Stimulated activated CD4-positive, alpha-beta T cell treated with anti-CD3 and anti-CD28 coated beads, Interleukin-1b, Interleukin-23, amount 100 ng/mL, for 1 hour (primary cell): Measurements from ENCODE around the gene ADAMTS1.
"Not testable (repeated sequence)": the region's sequence is repeated elsewhere in the genome, so short reads cannot be mapped to it uniquely, and the experiment has no call there.

ENCODE experiments used
- DNase-seq, 2 donors: peaks; one replicate each; pipeline ENCODE4 v3.0.0-alpha.2; 2020; ENCODE audit warnings: low read depth in 2 of 2

Gene ADAMTS1

GRCh38 chr21:26845066-26845758 lies at the start of gene ADAMTS1:
TSS of gene ADAMTS1 (minus strand) at chr21:26845409. CDS start at chr21:26844954, 455 bp downstream.
- no peak for DNase-seq

GRCh38 chr21:26892151-26892550 lies 46.9 kb upstream of the ADAMTS1 start:
- no peak for DNase-seq

GRCh38 chr21:26888931-26889330 lies 43.7 kb upstream of the ADAMTS1 start:
- DNase-seq, result no peak

- no peak for DNase-seq
Observed at GRCh38 chr21:26888256-26888655, 43.0 kb upstream of the ADAMTS1 start.

- no peak for DNase-seq
Observed at GRCh38 chr21:26887251-26887650, 42.0 kb upstream of the ADAMTS1 start.

GRCh38 chr21:26884436-26884835 lies 39.2 kb upstream of the ADAMTS1 start:
- DNase-seq, result no peak

DNA sequence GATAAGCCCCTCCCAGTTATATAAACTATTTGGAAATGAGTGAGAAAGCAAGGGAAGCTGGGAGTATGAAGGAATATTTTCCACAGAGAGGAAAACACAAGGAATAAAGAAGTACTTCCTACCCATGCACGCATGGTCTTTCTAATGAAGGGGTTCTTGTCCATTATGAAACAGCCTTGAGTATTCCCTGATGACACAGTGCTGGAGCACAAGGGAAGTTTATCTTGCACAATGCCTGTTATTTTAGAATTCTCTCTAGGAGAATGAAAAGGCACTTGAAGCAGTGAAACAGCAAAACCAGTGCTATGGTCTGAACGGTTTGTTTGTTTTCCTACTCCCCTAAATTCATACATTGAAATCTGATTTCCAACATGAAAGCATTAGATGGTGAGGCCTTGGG lies 38.6 kb upstream of the ADAMTS1 start:
- no peak for DNase-seq

- no peak for DNase-seq
Observed at GRCh38 chr21:26881504-26882228, 36.5 kb upstream of the ADAMTS1 start.

DNA sequence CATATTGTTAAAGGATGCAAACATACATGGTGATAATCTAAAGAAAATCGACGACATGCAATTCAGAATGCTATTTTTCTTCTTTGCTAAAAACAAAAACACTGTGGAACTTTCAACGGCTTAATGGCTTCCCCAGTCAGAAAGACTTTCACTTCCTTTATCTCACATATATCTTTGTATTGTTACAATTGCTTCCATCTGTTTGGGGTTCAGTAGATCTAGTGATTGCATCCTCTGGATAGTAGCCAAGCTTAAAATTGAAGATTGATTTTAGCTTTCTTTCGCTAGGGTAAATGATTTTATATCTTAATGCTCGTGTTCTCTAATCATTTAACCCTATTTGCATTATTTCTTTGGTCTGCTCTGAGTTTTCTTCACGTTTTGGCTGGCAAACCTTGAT lies 31.8 kb upstream of the ADAMTS1 start:
- DNase-seq, result no peak

DNA sequence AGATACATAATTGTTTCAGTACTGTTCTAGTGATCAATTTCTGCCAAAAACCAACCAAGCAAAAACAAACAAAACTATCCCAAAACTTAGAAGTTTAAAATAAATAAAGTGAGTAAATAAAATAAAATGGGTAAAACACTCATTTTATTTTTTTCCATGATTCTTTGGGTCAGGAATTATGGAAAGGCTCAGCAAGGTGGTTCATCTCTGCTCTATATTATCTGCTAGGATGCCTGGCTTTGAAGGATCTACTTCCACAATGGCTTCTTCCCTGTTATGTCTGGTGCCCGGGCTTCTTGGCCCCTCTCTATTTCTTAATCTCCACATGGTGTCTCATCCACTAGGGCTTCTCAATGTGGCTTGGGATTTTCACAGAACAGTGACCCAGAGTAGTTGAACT lies 29.1 kb upstream of the ADAMTS1 start:
- DNase-seq, result no peak

- no peak for DNase-seq
Observed at GRCh38 chr21:26865857-26866256, 20.6 kb upstream of the ADAMTS1 start.

GRCh38 chr21:26856871-26857350 lies 11.7 kb upstream of the ADAMTS1 start:
- not testable (repeated sequence) for DNase-seq

GRCh38 chr21:26854695-26855094 lies 9.5 kb upstream of the ADAMTS1 start:
- not testable (repeated sequence) for DNase-seq

- no peak for DNase-seq
Observed at GRCh38 chr21:26852423-26852822, 7.2 kb upstream of the ADAMTS1 start.

DNA sequence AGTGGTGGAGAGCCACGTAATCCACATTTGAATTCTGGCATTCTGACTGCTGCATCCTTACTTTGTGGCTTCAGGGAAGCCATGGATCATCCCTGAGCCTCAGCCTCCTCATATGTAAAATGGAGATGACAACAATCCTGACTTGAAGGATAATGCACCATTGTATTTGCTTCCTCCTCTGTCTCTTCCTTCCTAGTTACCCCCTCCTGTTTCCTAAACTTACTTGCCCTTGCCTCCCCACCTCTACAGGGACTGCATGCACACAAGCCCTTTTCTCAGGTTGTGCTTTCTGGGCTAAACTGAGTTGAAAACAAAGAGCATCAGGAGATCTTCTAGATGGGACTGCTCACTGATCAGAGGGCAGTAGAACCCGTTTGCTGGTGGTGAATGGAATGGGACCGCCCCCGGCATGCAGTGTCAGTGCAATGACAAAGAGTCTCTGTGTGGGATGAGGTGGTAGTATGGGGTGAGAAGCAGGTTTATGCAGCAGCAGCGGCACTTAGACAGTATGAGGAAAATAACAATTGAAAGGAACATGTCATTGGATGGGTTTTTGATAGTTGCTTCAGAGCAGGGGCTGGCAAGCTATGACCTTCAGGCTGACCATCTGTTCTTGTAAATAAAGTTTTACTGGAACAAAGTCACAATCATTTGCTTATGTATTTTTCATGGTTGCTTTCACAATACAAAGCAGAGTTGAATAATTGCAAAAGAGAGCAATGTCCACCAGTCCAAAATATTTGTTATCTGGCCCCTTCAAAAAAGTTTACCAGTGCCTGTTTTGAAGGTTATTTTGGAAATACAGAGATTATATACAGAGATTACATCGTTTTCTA lies 6.1 kb upstream of the ADAMTS1 start:
- DNase-seq, result no peak

DNA sequence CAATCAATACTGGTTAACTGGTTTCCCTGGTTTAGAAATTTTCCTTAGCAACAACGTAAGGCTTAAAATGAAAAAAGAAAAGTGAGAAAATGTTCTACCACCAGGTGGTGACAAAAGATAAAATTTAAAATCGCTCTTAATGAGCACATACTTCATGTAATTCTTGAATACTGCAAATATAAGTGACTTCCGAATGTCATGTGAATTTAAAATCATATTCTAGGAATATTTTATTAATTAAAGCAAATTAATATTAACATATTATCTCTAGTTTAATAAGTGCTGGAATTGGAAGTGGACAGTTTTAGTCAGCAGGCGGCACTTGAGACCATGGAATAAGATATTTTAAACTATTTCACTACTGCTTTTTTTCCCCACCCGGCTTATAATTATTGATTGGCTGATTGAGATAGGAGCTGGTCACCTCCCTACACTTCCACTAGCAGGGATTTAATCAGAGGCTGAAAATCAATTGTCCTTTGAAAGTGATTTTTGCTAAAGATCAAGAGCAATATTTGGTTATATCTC lies 5.0 kb upstream of the ADAMTS1 start:
- no peak for DNase-seq

DNA sequence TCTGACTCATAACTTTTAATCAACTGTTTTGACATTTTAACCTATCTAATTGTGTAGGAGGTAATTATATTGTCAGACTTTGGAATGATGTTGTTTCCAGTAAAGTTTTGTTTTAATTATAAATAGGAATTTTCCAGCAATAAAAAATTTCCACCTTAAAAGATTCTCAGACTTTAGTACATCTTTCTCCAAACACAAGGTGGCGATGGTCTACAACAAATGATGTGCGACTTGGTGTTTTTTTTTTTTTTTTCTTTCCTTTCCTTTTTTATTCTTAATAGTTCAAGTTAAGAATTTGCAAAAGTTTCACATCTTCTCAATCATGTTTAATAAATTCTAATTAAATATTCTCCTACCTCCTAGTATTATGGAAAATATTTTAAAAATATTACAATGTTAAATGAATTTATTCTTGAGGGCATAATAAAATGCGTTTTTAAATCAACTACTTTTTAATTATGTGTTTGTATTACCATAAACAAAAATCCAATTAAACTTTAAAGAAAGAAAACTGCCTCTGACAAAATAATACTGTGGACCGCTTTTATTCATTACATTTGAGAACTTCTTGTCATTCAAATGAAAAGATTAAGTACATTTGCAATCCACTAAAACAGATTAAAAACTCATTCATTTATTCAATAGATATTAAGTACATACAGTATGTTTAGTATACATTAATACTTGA lies 4.4 kb upstream of the ADAMTS1 start:
- no peak for DNase-seq

DNA sequence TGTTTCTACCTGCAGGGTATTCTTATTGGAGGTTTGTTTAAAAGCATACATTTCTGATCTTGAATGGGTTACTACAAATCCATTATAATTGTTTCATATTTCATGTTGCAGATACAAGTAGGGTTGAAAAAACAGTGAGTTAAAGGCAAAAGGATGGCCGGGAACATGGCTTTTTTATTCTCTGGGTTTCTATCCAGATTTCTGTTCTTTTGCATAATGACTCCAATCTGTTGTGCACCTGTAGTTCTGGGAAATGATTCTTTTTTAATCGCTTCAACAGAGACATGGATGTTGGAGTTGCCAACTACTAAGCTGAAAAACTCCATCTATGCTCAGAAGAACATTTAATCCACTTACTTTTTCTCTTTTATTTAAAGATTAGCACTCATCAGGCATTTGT lies 2.7 kb upstream of the ADAMTS1 start:
- no peak for DNase-seq

DNA sequence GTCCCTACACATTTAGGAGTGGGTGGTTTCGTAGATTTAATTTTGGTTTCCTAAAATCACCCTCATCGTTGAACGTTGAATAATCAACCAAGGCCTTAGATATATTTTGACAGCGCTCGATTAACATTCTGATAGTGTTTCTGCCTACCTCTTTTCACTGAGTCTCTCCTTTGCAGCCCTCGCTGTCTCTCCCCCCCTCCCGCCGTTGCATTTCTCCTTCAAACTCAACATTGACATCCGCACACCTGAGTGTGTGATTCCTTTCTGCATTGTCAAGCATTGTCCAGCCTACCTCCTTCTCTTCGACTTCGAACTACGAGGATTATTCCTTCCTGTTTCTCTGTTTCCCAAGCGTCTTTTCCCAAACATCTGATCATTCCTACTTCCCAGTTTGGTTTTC lies 1.8 kb upstream of the ADAMTS1 start:
- DNase-seq, result no peak

DNA sequence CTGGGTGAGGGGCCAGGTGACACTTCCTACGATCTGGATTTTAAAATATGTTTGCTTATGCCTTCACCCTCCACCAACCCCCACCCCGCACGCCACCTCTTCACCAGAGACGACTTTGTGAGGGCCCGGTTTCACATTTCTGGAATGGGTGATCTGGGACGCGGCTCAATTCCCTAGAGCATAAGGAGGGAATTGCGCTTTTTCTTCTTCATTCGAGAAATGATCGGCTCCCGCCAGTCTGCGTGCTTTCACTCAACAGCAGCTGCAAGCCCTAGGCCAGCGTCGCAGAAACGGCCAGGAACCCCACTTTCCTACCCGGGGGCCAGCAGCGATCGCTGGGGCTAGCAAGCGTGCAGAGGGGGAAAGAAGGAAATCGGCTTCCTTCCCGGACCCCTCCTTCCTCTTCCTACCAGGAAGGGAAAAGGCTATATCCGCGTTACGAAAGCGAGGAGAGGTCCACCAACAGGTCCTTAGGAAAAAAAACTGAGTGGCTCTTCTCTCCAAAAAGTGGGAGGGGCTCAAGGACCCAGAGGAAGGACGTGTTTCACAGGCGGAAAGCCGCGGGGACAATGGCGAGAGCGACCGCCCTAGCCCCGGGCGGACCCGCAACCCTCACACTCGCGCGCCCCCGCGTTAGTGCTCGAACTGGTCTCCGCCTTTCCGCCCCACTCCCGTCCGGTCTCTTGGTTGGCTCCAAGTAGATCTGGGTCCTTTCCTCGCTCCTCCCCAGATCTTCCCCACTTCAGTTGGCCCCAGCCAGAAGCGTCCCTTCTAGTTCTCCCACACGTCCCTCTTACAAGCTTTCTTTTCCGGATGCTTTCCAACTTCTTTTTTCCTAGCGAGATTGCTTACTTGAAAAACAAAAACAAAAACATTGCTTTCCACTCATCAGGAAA lies 1.1 kb upstream of the ADAMTS1 start:
- no peak for DNase-seq

DNA sequence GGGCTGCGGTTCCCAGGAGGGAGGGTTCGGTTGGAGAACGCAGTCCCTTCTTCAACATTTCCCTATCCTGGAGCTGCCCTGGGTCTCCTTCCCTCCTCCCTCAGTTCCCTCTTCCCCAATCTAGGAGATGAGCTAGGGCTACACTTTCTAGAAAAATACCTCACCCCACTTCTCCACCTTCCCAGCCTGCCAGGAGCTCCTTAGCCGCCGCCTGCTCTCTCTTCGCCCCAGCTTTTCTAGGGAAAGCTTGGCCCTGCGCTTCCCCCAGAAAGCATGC lies 488 bp upstream of the ADAMTS1 start:
- DNase-seq, result no peak
